Endodermal cell (in vitro differentiated cells): ENCODE measurements around the gene SGPP1. TPM values are rescaled to one million over a fixed set of nuclear protein-coding genes. Genes with fewer than 3 reads are reported as not detected.

Experiments
- DNase-seq: peaks from one replicate; pipeline ENCODE4 v3.0.0-alpha.2; 2017
- H3K27ac ChIP-seq: 2 replicates; pipeline ENCODE4 v1.5.1; 2013; ENCODE audit warnings: mild to moderate bottlenecking, low read depth, low read length, moderate library complexity
- H3K27me3 ChIP-seq: 2 replicates; pipeline ENCODE4 v1.6.1; 2013; ENCODE audit warnings: mild to moderate bottlenecking, low read length, moderate library complexity; ENCODE audit not compliant: insufficient read depth, control insufficient read depth, poor library complexity, severe bottlenecking
- H3K36me3 ChIP-seq: 2 replicates; pipeline ENCODE4 v1.7.0; 2013; ENCODE audit warnings: mild to moderate bottlenecking, low read length, moderate library complexity; ENCODE audit not compliant: control insufficient read depth, insufficient read depth
- H3K4me1 ChIP-seq: one replicate; pipeline ENCODE4 v1.7.0; 2013; ENCODE audit warnings: low read length; ENCODE audit not compliant: control insufficient read depth, insufficient read depth
- H3K4me3 ChIP-seq: 2 replicates; pipeline ENCODE4 v1.5.1; 2013; ENCODE audit warnings: mild to moderate bottlenecking, low read length, moderate library complexity
- H3K9ac ChIP-seq: 2 replicates; pipeline ENCODE4 v1.6.1; 2013; ENCODE audit warnings: mild to moderate bottlenecking, low read length, moderate library complexity; ENCODE audit not compliant: poor library complexity, severe bottlenecking; ENCODE audit errors: extremely low read depth
- H3K9me3 ChIP-seq: 2 replicates; pipeline ENCODE4 v1.6.1; 2013; ENCODE audit warnings: mild to moderate bottlenecking, low read length, moderate library complexity; ENCODE audit not compliant: control insufficient read depth
- H3K27ac Mint-ChIP-seq: 2 replicates; pipeline ENCODE4 v1.8.0; 2020; ENCODE audit warnings: mixed read lengths
- H3K27me3 Mint-ChIP-seq: 2 replicates; pipeline ENCODE4 v1.8.0; 2021; ENCODE audit warnings: mild to moderate bottlenecking, mixed read lengths; ENCODE audit not compliant: insufficient read depth
- H3K36me3 Mint-ChIP-seq: 2 replicates; pipeline ENCODE4 v1.8.0; 2020; ENCODE audit warnings: low read depth, mixed read lengths
- H3K4me1 Mint-ChIP-seq: 2 replicates; pipeline ENCODE4 v1.8.0; 2020; ENCODE audit warnings: mixed read lengths
- H3K4me3 Mint-ChIP-seq: 2 replicates; pipeline ENCODE4 v1.8.0; 2020; ENCODE audit warnings: mild to moderate bottlenecking, moderate library complexity, mixed read lengths
- H3K9me3 Mint-ChIP-seq: 2 replicates; pipeline ENCODE4 v1.8.0; 2020; ENCODE audit warnings: mild to moderate bottlenecking, mixed read lengths
- WGBS, 2 experiments: methylation state at CpG; one replicate each; pipeline versions ENCODE4 v1.1.5 to v1.1.7; 2013; ENCODE audit warnings: missing lambda C conversion rate in 2 of 2, mixed read lengths in 1 of 2; ENCODE audit not compliant: insufficient coverage in 1 of 2, insufficient read length in 1 of 2; 5-methylcytosine and 5-hydroxymethylcytosine counted together
- total RNA-seq, 2 donors: library from RNA; stranded (reverse); fragmentation: NEBNext Ultra II Directional in 1 of 2; extraction: Animal tissue kit (Norgen Biotek cat#: 25700) in 1 of 2; gene quantifications; 2 replicates in 1 of 2; 3 replicates in 1 of 2; pipeline ENCODE4 v1.2.1, GENCODE V29; 2021
- TF ChIP-seq, protein P1 (sequence below): fragments of 200-600 bp; sonication (generic); conservative IDR thresholded peaks from 2 replicates; pipeline ENCODE4 v1.5.0; 2021; ENCODE audit warnings: antibody characterized with exemption, mild to moderate bottlenecking

The SGPP1 gene
- total RNA-seq, 2 donors from 2014 or later = 15.5 to 18.4 TPM

DNA sequence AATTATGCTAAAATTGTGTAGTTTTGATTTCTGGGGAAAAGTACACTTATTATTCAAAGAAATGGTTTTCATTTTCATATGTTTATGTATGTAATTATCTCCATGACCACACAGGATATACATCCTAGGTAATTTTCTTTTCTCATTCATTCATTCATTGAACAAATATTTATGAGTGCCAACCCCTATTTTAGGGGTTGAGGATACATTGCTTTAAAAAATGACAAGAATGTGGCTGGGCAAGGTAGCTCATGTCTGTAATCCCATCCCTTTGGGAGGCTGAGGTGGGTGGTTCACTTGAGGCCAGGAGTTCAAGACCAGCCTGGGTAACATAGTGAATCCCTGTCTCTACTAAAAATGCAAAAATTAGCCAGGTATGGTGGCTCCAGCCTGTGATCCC, 40.9 kb downstream of the SGPP1 start:
- no peaks in the 10 kb centered on the region for H3K9me3 ChIP-seq
- no peak overlapping the region for H3K9ac ChIP-seq
- Mint-ChIP-seq H3K4me1 (no peaks in the 10 kb centered on the region), H3K27ac (no peak overlapping the region), H3K27me3 (no peaks in the 10 kb centered on the region), H3K36me3 (peaks cover 2% of the 10 kb centered on the region), H3K9me3 (no peaks in the 10 kb centered on the region), H3K4me3 (no peak overlapping the region)
- H3K27ac ChIP-seq = no peak overlapping the region
- TF ChIP-seq, protein P1, sequence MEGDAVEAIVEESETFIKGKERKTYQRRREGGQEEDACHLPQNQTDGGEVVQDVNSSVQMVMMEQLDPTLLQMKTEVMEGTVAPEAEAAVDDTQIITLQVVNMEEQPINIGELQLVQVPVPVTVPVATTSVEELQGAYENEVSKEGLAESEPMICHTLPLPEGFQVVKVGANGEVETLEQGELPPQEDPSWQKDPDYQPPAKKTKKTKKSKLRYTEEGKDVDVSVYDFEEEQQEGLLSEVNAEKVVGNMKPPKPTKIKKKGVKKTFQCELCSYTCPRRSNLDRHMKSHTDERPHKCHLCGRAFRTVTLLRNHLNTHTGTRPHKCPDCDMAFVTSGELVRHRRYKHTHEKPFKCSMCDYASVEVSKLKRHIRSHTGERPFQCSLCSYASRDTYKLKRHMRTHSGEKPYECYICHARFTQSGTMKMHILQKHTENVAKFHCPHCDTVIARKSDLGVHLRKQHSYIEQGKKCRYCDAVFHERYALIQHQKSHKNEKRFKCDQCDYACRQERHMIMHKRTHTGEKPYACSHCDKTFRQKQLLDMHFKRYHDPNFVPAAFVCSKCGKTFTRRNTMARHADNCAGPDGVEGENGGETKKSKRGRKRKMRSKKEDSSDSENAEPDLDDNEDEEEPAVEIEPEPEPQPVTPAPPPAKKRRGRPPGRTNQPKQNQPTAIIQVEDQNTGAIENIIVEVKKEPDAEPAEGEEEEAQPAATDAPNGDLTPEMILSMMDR = no peak
- no peak overlapping the region for H3K4me3 ChIP-seq
- H3K27me3 ChIP-seq = no peaks in the 10 kb centered on the region
- H3K4me1 ChIP-seq = no peaks in the 10 kb centered on the region
- peaks cover 5% of the 10 kb centered on the region for H3K36me3 ChIP-seq
- DNase-seq = no peak

DNA sequence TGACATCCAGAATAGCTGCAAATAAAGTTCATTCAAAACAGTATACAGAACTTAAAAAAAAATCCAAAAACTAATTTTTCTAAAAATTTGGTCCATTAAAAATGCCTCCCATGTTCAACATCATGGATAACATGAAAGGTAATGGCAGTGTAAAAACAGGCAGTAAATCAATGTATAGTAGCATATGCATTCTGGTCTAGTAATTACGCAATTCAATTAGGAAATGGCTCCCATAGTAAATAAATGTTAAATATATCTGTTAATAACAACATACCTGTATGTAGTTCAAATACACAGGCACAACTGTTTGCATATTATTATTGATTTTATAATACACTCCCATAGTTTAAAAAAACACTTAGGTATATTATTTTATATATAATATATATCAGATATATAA, 42.5 kb downstream of the SGPP1 start:
- DNase-seq = no peak
- H3K27ac Mint-ChIP-seq = no peak overlapping the region
- Histone ChIP-seq H3K4me3 (no peak overlapping the region), H3K4me1 (no peaks in the 10 kb centered on the region), H3K27ac (no peak overlapping the region), H3K27me3 (no peaks in the 10 kb centered on the region), H3K9ac (no peak overlapping the region), H3K9me3 (no peaks in the 10 kb centered on the region), H3K36me3 (peaks cover 5% of the 10 kb centered on the region)
- no peaks in the 10 kb centered on the region for H3K27me3 Mint-ChIP-seq
- peaks cover 4% of the 10 kb centered on the region for H3K36me3 Mint-ChIP-seq
- H3K4me1 Mint-ChIP-seq = no peaks in the 10 kb centered on the region
- no peaks in the 10 kb centered on the region for H3K9me3 Mint-ChIP-seq
- WGBS, 2 experiments = no CpG with 5 or more reads among the region's 1 CpG
- TF ChIP-seq, protein P1 = no peak
- no peak overlapping the region for H3K4me3 Mint-ChIP-seq

DNA sequence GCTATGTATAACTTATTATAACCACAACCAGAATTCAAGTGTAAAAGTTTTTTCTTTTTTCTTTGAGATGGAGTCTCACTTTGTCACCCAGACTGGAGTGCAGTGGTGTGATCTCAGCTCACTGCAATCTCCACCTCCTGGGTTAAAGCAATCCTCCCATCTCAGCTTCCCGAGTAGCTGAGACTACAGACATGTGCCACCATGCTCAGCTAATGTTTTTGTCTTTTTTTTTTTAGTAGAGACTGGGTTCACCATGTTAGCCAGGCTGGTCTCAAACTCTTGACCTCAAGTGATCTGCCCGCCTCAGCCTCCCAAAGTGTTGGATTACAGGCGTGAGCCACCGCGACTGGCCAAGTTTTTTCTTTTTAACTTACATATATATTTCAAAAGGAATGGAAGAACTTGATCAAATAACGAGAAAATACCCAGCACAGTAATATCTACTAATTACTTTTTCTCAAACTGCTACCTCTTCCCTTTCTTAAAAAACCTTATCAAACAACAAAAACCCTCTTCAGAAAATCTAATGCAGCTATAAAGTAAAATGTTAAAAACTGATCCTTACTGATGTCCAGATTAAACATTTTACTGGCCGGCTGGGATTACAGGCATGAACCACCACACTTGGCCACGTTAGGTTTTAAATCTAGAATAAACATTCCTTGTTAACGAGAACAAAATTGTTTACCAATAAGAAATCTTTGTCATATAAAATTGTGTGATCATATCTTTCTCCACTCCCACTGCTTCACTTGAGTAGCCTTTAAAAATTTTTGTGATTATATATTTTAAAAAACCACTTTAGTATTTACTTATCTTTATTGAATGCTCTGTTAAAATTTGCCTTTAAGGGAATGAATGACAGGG, 44.9 kb downstream of the SGPP1 start:
- DNase-seq = no peak
- Histone ChIP-seq H3K9ac (no peak overlapping the region), H3K4me3 (no peak overlapping the region), H3K4me1 (no peaks in the 10 kb centered on the region), H3K9me3 (no peaks in the 10 kb centered on the region), H3K27ac (no peak overlapping the region), H3K27me3 (no peaks in the 10 kb centered on the region), H3K36me3 (peaks cover 5% of the 10 kb centered on the region)
- Mint-ChIP-seq H3K36me3 (peaks cover 4% of the 10 kb centered on the region), H3K4me3 (no peak overlapping the region), H3K27ac (no peak overlapping the region), H3K4me1 (peaks cover 3% of the 10 kb centered on the region), H3K9me3 (no peaks in the 10 kb centered on the region), H3K27me3 (no peaks in the 10 kb centered on the region)
- WGBS, 2 experiments = 90 to 94% methylated on average over 3 to 9 of the region's 9 CpGs
- TF ChIP-seq, protein P1 = no peak
